HG03442 (cell line): ENCODE results near the gene IL1RAPL1.

Source experiments
- ATAC-seq: cut with Tn5 transposase; IDR thresholded peaks from one replicate; pipeline ENCODE4 v1.9.1; 2021; ENCODE audit warnings: mild to moderate bottlenecking, moderate library complexity; ENCODE audit not compliant: unreplicated experiment

Gene IL1RAPL1

DNA sequence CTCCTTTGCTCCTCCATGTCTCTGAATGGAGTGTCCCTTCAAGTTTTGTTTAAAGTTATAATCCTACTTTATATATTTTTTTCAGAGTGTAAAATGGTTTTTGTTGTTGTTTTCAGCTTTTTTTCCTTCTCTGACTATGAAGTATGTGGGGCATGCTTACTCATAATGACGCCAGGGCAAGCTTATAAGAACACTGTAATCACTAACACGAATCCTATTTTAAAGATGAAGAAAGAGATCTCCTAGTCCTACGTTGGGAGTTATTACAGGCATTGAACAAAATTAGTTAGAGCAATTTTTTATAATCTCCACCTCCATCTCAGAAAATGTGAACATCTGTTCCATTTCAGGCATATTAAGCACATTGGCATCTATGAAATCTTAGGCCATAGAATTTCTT lies 1360.0 kb downstream of the IL1RAPL1 start:
- ATAC-seq, result no peak

GRCh38 chrX:29948653-29949052 lies 1361.4 kb downstream of the IL1RAPL1 start:
- no peak for ATAC-seq

DNA sequence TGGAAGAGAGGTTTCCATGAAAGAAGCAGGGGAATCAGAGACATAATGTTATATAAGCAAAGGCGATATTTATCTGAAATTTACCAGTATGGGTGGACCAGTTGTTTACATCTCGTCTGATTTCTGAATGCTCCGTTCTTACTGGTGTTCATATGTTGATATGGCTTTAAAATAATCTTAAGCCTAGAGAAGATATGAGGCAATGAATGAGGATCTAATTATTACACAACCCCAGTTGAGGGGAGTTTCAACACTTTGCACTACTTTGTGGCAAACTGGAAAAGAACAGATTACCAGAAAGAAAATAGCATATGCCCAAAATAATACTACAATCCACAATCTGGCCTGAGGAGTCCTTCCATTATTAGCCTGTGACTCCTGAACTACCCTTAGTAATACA lies 1364.8 kb downstream of the IL1RAPL1 start:
- ATAC-seq, result no peak

GRCh38 chrX:29962061-29962460 lies 1374.8 kb downstream of the IL1RAPL1 start:
- no peak for ATAC-seq

DNA sequence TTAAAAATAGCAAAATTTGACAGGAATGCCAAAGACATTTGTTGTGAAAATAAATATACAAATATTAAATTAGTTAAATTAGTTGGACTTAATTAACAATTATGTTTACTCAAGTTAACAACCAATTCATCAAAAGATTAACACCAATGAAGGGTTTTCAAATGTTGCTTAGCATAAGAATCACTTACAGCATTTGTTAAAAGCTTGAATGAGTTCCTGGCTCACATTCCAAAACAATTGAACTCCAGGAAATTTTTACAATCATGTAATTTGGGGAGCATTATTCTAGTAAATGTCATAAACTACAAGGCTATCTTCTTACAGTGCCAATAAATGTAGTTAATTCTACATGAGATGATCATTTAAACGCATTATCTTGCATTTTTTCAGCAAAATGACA lies 1378.4 kb downstream of the IL1RAPL1 start:
- ATAC-seq, result no peak

DNA sequence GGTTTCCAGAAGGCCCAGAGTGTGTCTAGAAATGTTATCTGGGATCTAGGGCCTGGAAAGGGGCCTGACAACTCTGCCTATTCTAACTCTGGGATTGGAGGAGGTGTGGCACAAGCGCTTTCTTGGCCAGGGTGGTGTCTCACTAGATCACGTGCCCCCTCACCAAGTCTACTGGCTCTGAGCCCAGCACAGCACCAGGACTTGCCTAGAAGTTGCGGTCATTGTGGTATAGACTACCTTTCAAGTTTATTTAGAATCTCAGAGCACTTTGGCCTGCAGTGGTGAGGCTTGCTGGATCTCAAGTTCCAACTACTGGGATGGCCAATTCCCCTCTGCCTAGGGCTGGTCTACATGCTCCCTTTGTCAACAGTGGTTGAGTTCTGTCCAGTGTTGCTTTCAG lies 1404.8 kb downstream of the IL1RAPL1 start:
- no peak for ATAC-seq

DNA sequence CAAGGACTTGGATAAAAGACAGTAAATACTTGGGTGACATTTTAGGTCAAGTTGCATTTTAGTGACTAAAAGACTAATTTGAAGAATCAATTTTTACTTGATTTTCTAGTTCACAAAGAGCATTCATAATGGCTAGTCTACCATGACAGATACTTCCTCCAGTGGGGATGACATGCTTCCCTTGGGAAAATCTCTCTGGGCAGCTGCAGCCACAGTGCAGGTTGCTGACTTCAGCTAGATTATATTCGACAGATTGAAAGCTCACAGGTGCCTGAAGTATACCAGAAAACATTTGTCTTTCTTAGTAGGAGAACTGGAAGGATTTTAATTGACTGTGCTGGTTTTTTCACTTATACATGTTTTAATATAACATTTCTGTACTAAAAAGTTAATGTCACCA lies 1418.6 kb downstream of the IL1RAPL1 start:
- ATAC-seq, result no peak
